Lung (tissue), 12 donors: ENCODE data around the gene CABLES2. TPM values are rescaled to one million over a fixed set of nuclear protein-coding genes. Genes with fewer than 3 reads are reported as not detected.
A peak's percentile ranks its signal among the peaks of the same experiment; 100 is the strongest.

Experiments used
- ATAC-seq: fragments of 200-7000 bp; cut with Tn5 transposase; one replicate; pipeline ENCODE4 v1.9.1; 2020; ENCODE audit warnings: moderate number of reproducible peaks; ENCODE audit not compliant: insufficient read depth, low FRiP score
- DNase-seq, 3 donors: peaks; one replicate each; pipeline ENCODE4 v3.0.0-alpha.2; 2013 to 2017
- H3K27ac ChIP-seq, 2 donors: one replicate each; pipeline ENCODE4 v1.5.1; 2013; ENCODE audit warnings: mild to moderate bottlenecking in 2 of 2, moderate library complexity in 2 of 2, control low read depth in 1 of 2, inconsistent platforms in 1 of 2, low read depth in 1 of 2, low read length in 1 of 2
- H3K27me3 ChIP-seq, 3 donors: one replicate each; pipeline ENCODE4 v1.5.1; 2013; ENCODE audit warnings: low read length in 2 of 3; ENCODE audit not compliant: control insufficient read depth in 3 of 3, insufficient read depth in 3 of 3
- H3K36me3 ChIP-seq, 4 donors: one replicate each; pipeline ENCODE4 v1.5.1; 2013; ENCODE audit warnings: low read length in 4 of 4, mild to moderate bottlenecking in 1 of 4, moderate library complexity in 1 of 4; ENCODE audit not compliant: control insufficient read depth in 4 of 4, insufficient read depth in 4 of 4
- H3K4me1 ChIP-seq, 5 donors: one replicate each; pipeline ENCODE4 v1.5.1; 2013; ENCODE audit warnings: low read length in 5 of 5, mild to moderate bottlenecking in 2 of 5, moderate library complexity in 1 of 5; ENCODE audit not compliant: control insufficient read depth in 5 of 5, insufficient read depth in 5 of 5
- H3K4me3 ChIP-seq: one replicate; pipeline ENCODE4 v1.5.1; 2013; ENCODE audit warnings: mild to moderate bottlenecking, control low read depth, moderate library complexity
- H3K9ac ChIP-seq, 2 donors: one replicate each; pipeline ENCODE4 v1.5.1; 2013; ENCODE audit warnings: low read length in 2 of 2, control low read depth in 1 of 2; ENCODE audit not compliant: insufficient read depth in 1 of 2
- H3K9me3 ChIP-seq, 4 donors: one replicate each; pipeline ENCODE4 v1.5.1; 2013; ENCODE audit warnings: low read length in 3 of 4, mild to moderate bottlenecking in 1 of 4, moderate library complexity in 1 of 4; ENCODE audit not compliant: control insufficient read depth in 4 of 4, insufficient read depth in 3 of 4
- CTCF ChIP-seq: IDR thresholded peaks from 2 replicates; pipeline ENCODE4 v1.5.1; 2012; ENCODE audit warnings: mild to moderate bottlenecking; ENCODE audit errors: control extremely low read depth, extremely low read depth
- WGBS, 2 donors: extraction: QIAGEN DNeasy Blood & Tissue Kit; methylation state at CpG; one replicate each; pipeline ENCODE4 v1.1.7; 2013; 5-methylcytosine and 5-hydroxymethylcytosine counted together
- polyA plus RNA-seq, 2 donors: library from polyadenylated mRNA; stranded (reverse); fragments of 200-250 nt; gene quantifications; one replicate each; pipeline ENCODE4 v1.2.1, GENCODE V29; 2013
- total RNA-seq, 2 donors: library from RNA; depleted of rRNA in 1 of 2; stranded (reverse); fragments of >200 nt in 1 of 2; gene quantifications; one replicate each; pipeline ENCODE4 v1.2.1, GENCODE V29; 2014 to 2021
- donor health status: control.
- donor health status: control.
- donor health status: Bipolar disorder and iron deficiency.
- donor health status: healthy.
- donor health status: DM: yes; HTN: yes; CAD: no.

CABLES2 gene
- total and polyA plus RNA-seq, 4 donors = 1.9 to 4.4 (median 3.6) TPM

DNA sequence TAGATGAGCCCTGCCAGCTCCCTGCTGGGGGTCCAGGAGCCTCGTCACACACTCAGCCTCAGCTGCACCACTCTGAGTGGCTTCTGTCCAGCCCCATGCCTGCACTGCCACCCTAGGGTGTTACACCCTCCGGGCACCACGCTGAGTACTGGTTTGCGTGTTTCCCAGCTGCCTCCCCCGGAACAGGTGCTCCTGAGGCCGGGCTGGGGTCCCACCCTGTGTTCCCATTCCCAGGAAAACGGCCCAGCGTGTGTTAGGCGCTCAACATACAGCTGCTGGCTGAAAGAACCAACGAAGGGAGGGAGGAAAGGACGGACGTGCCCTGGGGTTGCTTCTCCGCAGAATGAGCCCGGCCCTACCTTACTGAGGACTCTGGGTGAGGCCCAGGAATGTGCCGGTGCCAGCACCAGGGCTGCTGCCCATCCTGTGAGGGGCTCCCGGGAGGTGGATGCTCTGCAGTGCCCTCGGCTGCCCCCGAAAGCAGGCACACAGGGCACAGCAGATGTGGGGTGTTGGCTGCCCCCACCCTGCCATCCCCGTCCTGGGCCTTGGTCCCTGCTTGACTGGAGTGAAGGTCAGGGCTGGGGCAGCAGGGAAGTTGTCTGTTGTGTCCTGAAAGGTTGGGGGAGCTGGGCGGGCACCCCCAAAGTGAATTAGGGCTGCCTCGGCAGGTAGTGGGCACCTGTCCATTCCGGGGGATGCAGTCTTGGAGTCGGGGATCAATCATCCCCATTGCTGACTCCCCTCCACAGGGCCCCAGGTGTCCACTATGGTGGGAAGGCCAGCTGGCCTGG is 56.3 kb downstream of the CABLES2 start:
- H3K36me3 ChIP-seq = peaks cover 0 to 51% (median 4%) of the 10 kb centered on the region in 4 donors
- ATAC-seq (no peak), DNase-seq (no peak)
- 81 to 89% methylated on average over 23 of the region's 23 CpGs for WGBS, 2 donors
- TF ChIP-seq CTCF = no peak
- peak overlapping the region in 1 of 2 donors; percentile 84 for H3K27ac ChIP-seq
- H3K4me3 ChIP-seq = no peak overlapping the region
- H3K9me3 ChIP-seq = no peaks in the 10 kb centered on the region
- H3K27me3 ChIP-seq = no peaks in the 10 kb centered on the region
- H3K9ac ChIP-seq = no peak overlapping the region
- H3K4me1 ChIP-seq = peaks cover under 1 to 14% (median 13%) of the 10 kb centered on the region in 5 donors

GRCh38 chr20:62350098-62350628 is 56.9 kb downstream of the CABLES2 start:
- H3K9ac ChIP-seq = no peak overlapping the region
- TF ChIP-seq CTCF = no peak
- H3K4me1 ChIP-seq = peaks cover 0 to 9% (median 6%) of the 10 kb centered on the region in 5 donors
- peak; percentile 47 to 69 (median 61) for DNase-seq
- H3K27me3 ChIP-seq = no peaks in the 10 kb centered on the region
- H3K4me3 ChIP-seq = no peak overlapping the region
- no peaks in the 10 kb centered on the region for H3K9me3 ChIP-seq
- ATAC-seq = peak; percentile 63
- H3K27ac ChIP-seq = peak overlapping the region in 1 of 2 donors; percentile 84
- WGBS, 2 donors = 71 to 85% methylated on average over 16 of the region's 16 CpGs
- peaks cover 0 to 55% (median 4%) of the 10 kb centered on the region in 4 donors for H3K36me3 ChIP-seq

DNA sequence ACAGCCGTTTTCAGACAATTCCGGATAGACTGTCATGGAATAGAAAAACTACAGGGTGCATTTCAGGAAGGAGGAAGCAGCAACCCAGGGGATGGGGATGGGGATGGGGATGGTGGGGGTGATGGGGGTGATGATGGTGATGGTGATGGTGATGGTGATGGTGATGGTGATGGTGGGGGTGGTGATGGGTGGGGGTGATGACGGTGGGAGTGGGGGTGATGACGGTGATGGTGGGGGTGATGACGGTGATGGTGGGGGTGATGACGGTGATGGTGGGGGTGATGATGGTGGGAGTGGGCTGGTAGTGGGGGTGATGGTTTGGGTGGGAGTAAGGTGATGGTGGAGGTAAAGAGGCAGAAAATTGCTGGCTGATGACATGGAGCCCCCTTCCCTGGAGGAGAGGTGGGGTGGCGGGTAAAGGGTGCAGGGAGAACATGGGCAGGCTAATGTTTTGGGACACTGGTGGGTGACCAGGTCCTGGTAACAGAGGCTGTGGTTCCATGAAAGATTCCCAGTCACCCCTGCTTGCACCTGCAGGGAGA is 57.5 kb downstream of the CABLES2 start:
- no peak overlapping the region for H3K9ac ChIP-seq
- no peak overlapping the region for H3K4me3 ChIP-seq
- H3K9me3 ChIP-seq = no peaks in the 10 kb centered on the region
- DNase-seq (no peak), ATAC-seq (no peak)
- WGBS, 2 donors = 79 to 86% methylated on average over 7 of the region's 7 CpGs
- peaks cover 0 to 55% (median 5%) of the 10 kb centered on the region in 4 donors for H3K36me3 ChIP-seq
- H3K27me3 ChIP-seq = no peaks in the 10 kb centered on the region
- no peak for TF ChIP-seq CTCF
- peaks cover 0 to 5% (median under 1%) of the 10 kb centered on the region in 5 donors for H3K4me1 ChIP-seq
- H3K27ac ChIP-seq = peak overlapping the region in 1 of 2 donors; percentile 84
